ENCODE data around the gene SYT17. TPM values are rescaled to one million over a fixed set of nuclear protein-coding genes. Genes with fewer than 3 reads are reported as not detected.

The SYT17 gene
- polyA plus RNA-seq, 4 donors: 1.8 to 7.1 (median 3.3) TPM

GRCh38 chr16:19288872-19289799 lies 121.1 kb downstream of the SYT17 start:
- H3K27me3 ChIP-seq (ENCODE audit: control insufficient read depth in 3 of 3, insufficient read depth in 3 of 3, low read length in 3 of 3): no peaks in the 10 kb centered on the region
- DNase-seq: no peak
- H3K27ac ChIP-seq (ENCODE audit: low read depth in 1 of 3, low read length in 2 of 3): no peak overlapping the region
- H3K36me3 ChIP-seq (ENCODE audit: control insufficient read depth in 3 of 3, insufficient read depth in 2 of 3, low read depth in 1 of 3, low read length in 3 of 3): no peaks in the 10 kb centered on the region
- no peaks in the 10 kb centered on the region for H3K4me1 ChIP-seq (ENCODE audit: control insufficient read depth in 3 of 3, insufficient read depth in 2 of 3, low read depth in 1 of 3, low read length in 2 of 3)
- 76 to 88% (median 79%) methylated on average over 7 of the region's 7 CpGs for WGBS, 3 donors
- FAIRE-seq: no peak
- H3K9me3 ChIP-seq (ENCODE audit: control insufficient read depth in 2 of 2, insufficient read depth in 1 of 2, low read depth in 1 of 2, low read length in 1 of 2): no peaks in the 10 kb centered on the region
- no peak overlapping the region for H3K4me3 ChIP-seq (ENCODE audit: low read depth in 1 of 3, low read length in 3 of 3)

- Histone ChIP-seq H3K4me3 (ENCODE audit: low read depth in 1 of 3, low read length in 3 of 3) (no peak overlapping the region), H3K27me3 (ENCODE audit: control insufficient read depth in 3 of 3, insufficient read depth in 3 of 3, low read length in 3 of 3) (no peaks in the 10 kb centered on the region), H3K27ac (ENCODE audit: low read depth in 1 of 3, low read length in 2 of 3) (no peak overlapping the region), H3K9me3 (ENCODE audit: control insufficient read depth in 2 of 2, insufficient read depth in 1 of 2, low read depth in 1 of 2, low read length in 1 of 2) (no peaks in the 10 kb centered on the region), H3K4me1 (ENCODE audit: control insufficient read depth in 3 of 3, insufficient read depth in 2 of 3, low read depth in 1 of 3, low read length in 2 of 3) (no peaks in the 10 kb centered on the region), H3K36me3 (ENCODE audit: control insufficient read depth in 3 of 3, insufficient read depth in 2 of 3, low read depth in 1 of 3, low read length in 3 of 3) (no peaks in the 10 kb centered on the region)
- 47 to 62% (median 55%) methylated on average over 7 of the region's 7 CpGs for WGBS, 3 donors
- no peak for FAIRE-seq
- no peak for DNase-seq
Measured at GRCh38 chr16:19289811-19290485, 121.9 kb downstream of the SYT17 start.

- WGBS, 3 donors: 75 to 93% (median 85%) methylated on average over 2 of the region's 2 CpGs
- no peak for FAIRE-seq
Measured at GRCh38 chr16:19290860-19291259, 122.8 kb downstream of the SYT17 start.

GRCh38 chr16:19291475-19291874 lies 123.4 kb downstream of the SYT17 start:
- DNase-seq: peak; percentile 6 to 29
- H3K4me3 ChIP-seq (ENCODE audit: low read depth in 1 of 3, low read length in 3 of 3): no peak overlapping the region
- H3K4me1 ChIP-seq (ENCODE audit: control insufficient read depth in 3 of 3, insufficient read depth in 2 of 3, low read depth in 1 of 3, low read length in 2 of 3): no peaks in the 10 kb centered on the region
- no peak for FAIRE-seq
- H3K27ac ChIP-seq (ENCODE audit: low read depth in 1 of 3, low read length in 2 of 3): no peak overlapping the region
- H3K27me3 ChIP-seq (ENCODE audit: control insufficient read depth in 3 of 3, insufficient read depth in 3 of 3, low read length in 3 of 3): no peaks in the 10 kb centered on the region
- 44 to 50% (median 48%) methylated on average over 4 of the region's 4 CpGs for WGBS, 3 donors
- no peaks in the 10 kb centered on the region for H3K36me3 ChIP-seq (ENCODE audit: control insufficient read depth in 3 of 3, insufficient read depth in 2 of 3, low read depth in 1 of 3, low read length in 3 of 3)
- no peaks in the 10 kb centered on the region for H3K9me3 ChIP-seq (ENCODE audit: control insufficient read depth in 2 of 2, insufficient read depth in 1 of 2, low read depth in 1 of 2, low read length in 1 of 2)

More at GRCh38 chr16:19290860-19291259, 122.8 kb downstream of the SYT17 start:
- H3K36me3 ChIP-seq (ENCODE audit: control insufficient read depth in 3 of 3, insufficient read depth in 2 of 3, low read depth in 1 of 3, low read length in 3 of 3): no peaks in the 10 kb centered on the region
- no peaks in the 10 kb centered on the region for H3K4me1 ChIP-seq (ENCODE audit: control insufficient read depth in 3 of 3, insufficient read depth in 2 of 3, low read depth in 1 of 3, low read length in 2 of 3)
- H3K27me3 ChIP-seq (ENCODE audit: control insufficient read depth in 3 of 3, insufficient read depth in 3 of 3, low read length in 3 of 3): no peaks in the 10 kb centered on the region
- H3K4me3 ChIP-seq (ENCODE audit: low read depth in 1 of 3, low read length in 3 of 3): no peak overlapping the region
- DNase-seq: no peak
- H3K9me3 ChIP-seq (ENCODE audit: control insufficient read depth in 2 of 2, insufficient read depth in 1 of 2, low read depth in 1 of 2, low read length in 1 of 2): no peaks in the 10 kb centered on the region
- H3K27ac ChIP-seq (ENCODE audit: low read depth in 1 of 3, low read length in 2 of 3): no peak overlapping the region

GRCh38 chr16:19292186-19292585 lies 124.1 kb downstream of the SYT17 start:
- DNase-seq: no peak
- H3K27ac ChIP-seq (ENCODE audit: low read depth in 1 of 3, low read length in 2 of 3): no peak overlapping the region
- WGBS, 3 donors: 64 to 74% (median 70%) methylated on average over 5 of the region's 5 CpGs
- H3K4me3 ChIP-seq (ENCODE audit: low read depth in 1 of 3, low read length in 3 of 3): no peak overlapping the region
- no peaks in the 10 kb centered on the region for H3K27me3 ChIP-seq (ENCODE audit: control insufficient read depth in 3 of 3, insufficient read depth in 3 of 3, low read length in 3 of 3)
- no peak for FAIRE-seq
- H3K4me1 ChIP-seq (ENCODE audit: control insufficient read depth in 3 of 3, insufficient read depth in 2 of 3, low read depth in 1 of 3, low read length in 2 of 3): no peaks in the 10 kb centered on the region
- no peaks in the 10 kb centered on the region for H3K9me3 ChIP-seq (ENCODE audit: control insufficient read depth in 2 of 2, insufficient read depth in 1 of 2, low read depth in 1 of 2, low read length in 1 of 2)
- H3K36me3 ChIP-seq (ENCODE audit: control insufficient read depth in 3 of 3, insufficient read depth in 2 of 3, low read depth in 1 of 3, low read length in 3 of 3): no peaks in the 10 kb centered on the region

GRCh38 chr16:19294156-19294649 lies 126.2 kb downstream of the SYT17 start:
- H3K4me3 ChIP-seq (ENCODE audit: low read depth in 1 of 3, low read length in 3 of 3): no peak overlapping the region
- DNase-seq: peak; percentile 5 to 11
- H3K27me3 ChIP-seq (ENCODE audit: control insufficient read depth in 3 of 3, insufficient read depth in 3 of 3, low read length in 3 of 3): no peaks in the 10 kb centered on the region
- WGBS, 3 donors: 15 to 41% (median 32%) methylated on average over 5 of the region's 5 CpGs
- no peak overlapping the region for H3K27ac ChIP-seq (ENCODE audit: low read depth in 1 of 3, low read length in 2 of 3)
- H3K9me3 ChIP-seq (ENCODE audit: control insufficient read depth in 2 of 2, insufficient read depth in 1 of 2, low read depth in 1 of 2, low read length in 1 of 2): no peaks in the 10 kb centered on the region
- H3K4me1 ChIP-seq (ENCODE audit: control insufficient read depth in 3 of 3, insufficient read depth in 2 of 3, low read depth in 1 of 3, low read length in 2 of 3): no peaks in the 10 kb centered on the region
- FAIRE-seq: no peak
- no peaks in the 10 kb centered on the region for H3K36me3 ChIP-seq (ENCODE audit: control insufficient read depth in 3 of 3, insufficient read depth in 2 of 3, low read depth in 1 of 3, low read length in 3 of 3)

- no peaks in the 10 kb centered on the region for H3K36me3 ChIP-seq (ENCODE audit: control insufficient read depth in 3 of 3, insufficient read depth in 2 of 3, low read depth in 1 of 3, low read length in 3 of 3)
- FAIRE-seq: no peak
- H3K4me1 ChIP-seq (ENCODE audit: control insufficient read depth in 3 of 3, insufficient read depth in 2 of 3, low read depth in 1 of 3, low read length in 2 of 3): no peaks in the 10 kb centered on the region
- DNase-seq: no peak
- no peak overlapping the region for H3K27ac ChIP-seq (ENCODE audit: low read depth in 1 of 3, low read length in 2 of 3)
- H3K27me3 ChIP-seq (ENCODE audit: control insufficient read depth in 3 of 3, insufficient read depth in 3 of 3, low read length in 3 of 3): no peaks in the 10 kb centered on the region
- H3K9me3 ChIP-seq (ENCODE audit: control insufficient read depth in 2 of 2, insufficient read depth in 1 of 2, low read depth in 1 of 2, low read length in 1 of 2): no peaks in the 10 kb centered on the region
- no peak overlapping the region for H3K4me3 ChIP-seq (ENCODE audit: low read depth in 1 of 3, low read length in 3 of 3)
- 34 to 47% (median 34%) methylated on average over 2 of the region's 2 CpGs for WGBS, 3 donors
Measured at GRCh38 chr16:19295393-19295792, 127.4 kb downstream of the SYT17 start.

GRCh38 chr16:19297454-19297853 lies 129.4 kb downstream of the SYT17 start:
- Histone ChIP-seq H3K4me1 (ENCODE audit: control insufficient read depth in 3 of 3, insufficient read depth in 2 of 3, low read depth in 1 of 3, low read length in 2 of 3) (no peaks in the 10 kb centered on the region), H3K27ac (ENCODE audit: low read depth in 1 of 3, low read length in 2 of 3) (no peak overlapping the region), H3K9me3 (ENCODE audit: control insufficient read depth in 2 of 2, insufficient read depth in 1 of 2, low read depth in 1 of 2, low read length in 1 of 2) (no peaks in the 10 kb centered on the region), H3K4me3 (ENCODE audit: low read depth in 1 of 3, low read length in 3 of 3) (no peak overlapping the region), H3K27me3 (ENCODE audit: control insufficient read depth in 3 of 3, insufficient read depth in 3 of 3, low read length in 3 of 3) (no peaks in the 10 kb centered on the region), H3K36me3 (ENCODE audit: control insufficient read depth in 3 of 3, insufficient read depth in 2 of 3, low read depth in 1 of 3, low read length in 3 of 3) (no peaks in the 10 kb centered on the region)
- no peak for FAIRE-seq
- no peak for DNase-seq
- 64 to 92% (median 77%) methylated on average over 1 of the region's 1 CpG for WGBS, 3 donors
